HG02840 (cell line): Measurements from ENCODE around the gene SMIM20.
A peak's percentile ranks its signal among the peaks of the same experiment; 100 is the strongest.
"Not testable (repeated sequence)": the region's sequence is repeated elsewhere in the genome, so short reads cannot be mapped to it uniquely, and the experiment has no call there.

Source experiments
- ATAC-seq: cut with Tn5 transposase; IDR thresholded peaks from one replicate; pipeline ENCODE4 v1.9.1; 2021; ENCODE audit warnings: mild to moderate bottlenecking, moderate library complexity, moderate number of reproducible peaks; ENCODE audit not compliant: unreplicated experiment, low FRiP score

The SMIM20 gene

GRCh38 chr4:25913851-25914669 lies at the start of gene SMIM20:
Gene SMIM20 (plus strand): TSS chr4:25914220. CDS start chr4:25914314, 94 bp downstream.
- ATAC-seq: peak; percentile 93

DNA sequence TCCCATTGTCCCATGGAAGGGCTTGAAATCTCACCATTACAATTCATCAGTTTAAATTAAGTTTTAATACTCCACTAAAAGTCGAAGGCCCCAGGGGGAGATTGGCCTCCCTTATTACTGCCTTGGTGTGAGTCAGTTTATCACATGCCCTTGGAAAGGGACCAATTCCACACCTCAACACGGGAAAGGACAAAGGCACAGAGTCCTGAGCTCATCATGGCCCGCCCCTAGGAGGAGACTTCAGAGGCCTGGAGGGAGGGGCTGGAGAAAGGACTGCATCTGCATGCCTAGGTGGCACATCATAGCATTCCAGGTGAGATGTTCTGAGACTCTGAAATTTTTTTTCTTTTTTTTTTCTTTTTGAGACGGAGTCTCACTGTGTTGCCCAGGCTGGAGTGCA lies 48.4 kb upstream of the SMIM20 start:
- ATAC-seq: no peak

DNA sequence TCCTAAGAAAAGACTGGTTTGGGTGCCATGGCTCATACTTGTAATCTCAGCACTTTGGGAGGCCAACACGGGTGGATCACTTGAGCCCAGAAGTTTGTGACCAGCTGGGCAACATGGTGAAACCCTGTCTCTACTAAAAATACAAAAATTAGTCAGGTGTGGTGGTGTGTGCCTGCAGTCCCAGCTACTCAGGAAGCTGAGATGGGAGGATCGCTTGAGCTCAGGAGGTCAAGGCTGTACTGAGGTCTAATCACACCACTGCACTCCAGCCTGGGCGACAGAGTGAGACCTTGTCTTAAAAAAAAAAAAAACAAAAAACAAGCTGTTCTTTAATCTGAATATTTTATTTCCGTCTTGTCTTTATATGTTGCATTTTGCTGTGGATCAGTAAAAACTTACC lies 47.6 kb upstream of the SMIM20 start:
- not testable (repeated sequence) for ATAC-seq

GRCh38 chr4:25867781-25868294 lies 46.2 kb upstream of the SMIM20 start:
- ATAC-seq: no peak

- ATAC-seq: no peak
Measured at GRCh38 chr4:25870081-25870480, 43.9 kb upstream of the SMIM20 start.

DNA sequence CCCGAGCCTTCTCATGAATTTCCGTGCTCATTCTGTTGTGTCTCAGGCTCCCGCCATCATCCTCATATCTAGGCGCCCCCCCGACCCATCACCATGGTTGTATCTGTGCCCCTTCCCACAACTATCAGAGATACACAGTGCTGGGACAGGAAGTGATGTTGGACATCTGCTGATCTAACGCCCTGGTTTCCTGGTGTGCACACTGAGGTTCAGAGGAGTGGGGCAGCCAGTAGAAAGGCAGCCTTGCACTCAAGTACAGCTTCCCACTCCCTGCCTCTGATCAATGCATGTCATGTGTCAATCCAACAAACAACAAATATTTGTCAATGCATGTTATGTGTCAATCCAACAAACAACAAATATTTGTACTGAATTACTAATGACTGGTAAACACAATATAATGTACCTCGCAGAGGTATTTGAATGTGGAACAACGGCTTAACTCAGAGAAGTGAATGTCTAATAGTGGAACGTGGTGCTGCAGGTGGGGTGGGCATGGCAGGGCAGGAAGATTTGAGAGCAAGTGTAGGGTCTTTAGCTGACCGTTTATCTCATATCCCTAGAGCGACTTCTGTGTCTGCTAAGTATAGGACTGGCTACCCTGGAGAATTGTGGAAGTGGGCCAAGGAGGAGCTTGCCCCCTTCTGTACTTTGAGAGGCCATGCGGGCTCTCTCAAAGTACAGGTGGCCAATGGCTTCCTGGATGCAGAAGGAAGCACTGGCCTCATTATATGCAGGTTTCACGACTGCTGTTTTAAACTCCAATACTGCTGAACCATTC lies 41.0 kb upstream of the SMIM20 start:
- no peak for ATAC-seq

- no peak for ATAC-seq
Measured at GRCh38 chr4:25873632-25874129, 40.3 kb upstream of the SMIM20 start.

DNA sequence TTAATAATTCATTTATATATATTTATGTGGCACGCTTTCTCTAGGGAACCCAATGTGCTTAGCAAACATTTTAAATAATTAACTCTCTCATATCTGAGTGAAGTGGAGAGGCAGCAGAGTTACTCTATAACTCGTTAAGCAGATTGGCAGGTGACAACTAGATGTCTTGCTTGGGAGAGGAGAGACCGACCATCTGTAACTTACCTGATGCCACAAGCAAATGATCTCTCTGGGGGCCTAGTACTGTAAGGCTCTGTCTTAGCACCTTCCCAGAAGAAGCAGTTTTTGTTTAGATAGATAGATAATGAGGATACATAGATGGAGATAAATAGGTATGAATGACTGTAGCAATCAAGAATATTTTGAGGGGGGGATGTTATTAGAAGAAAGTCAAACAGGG lies 39.4 kb upstream of the SMIM20 start:
- ATAC-seq: peak; percentile 50

GRCh38 chr4:25875281-25875745 lies 38.7 kb upstream of the SMIM20 start:
- peak; percentile 49 for ATAC-seq

GRCh38 chr4:25878676-25879075 lies 35.3 kb upstream of the SMIM20 start:
- no peak for ATAC-seq

- no peak for ATAC-seq
Measured at GRCh38 chr4:25879091-25879584, 34.9 kb upstream of the SMIM20 start.

DNA sequence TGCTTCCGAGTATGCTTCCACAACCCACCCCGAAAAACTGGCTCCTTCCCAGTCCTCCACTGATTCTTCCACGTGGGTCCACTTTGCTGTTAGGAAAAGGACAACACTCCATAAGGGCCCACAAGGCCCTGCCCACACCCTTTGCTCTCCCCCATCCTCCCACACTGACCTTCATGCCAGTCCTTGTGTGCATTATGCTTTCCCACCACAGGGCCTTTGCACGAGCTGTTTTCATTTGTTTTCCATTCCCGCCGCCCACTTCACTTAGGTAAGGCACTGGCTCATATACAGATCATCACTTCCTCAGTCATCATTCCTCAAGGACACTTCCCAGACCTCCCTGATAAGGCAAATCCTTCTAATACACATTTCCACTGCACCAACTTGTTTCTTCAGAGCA lies 34.4 kb upstream of the SMIM20 start:
- ATAC-seq: no peak

GRCh38 chr4:25879991-25880651 lies 33.9 kb upstream of the SMIM20 start:
- ATAC-seq: peak; percentile 49

- ATAC-seq: no peak
Measured at GRCh38 chr4:25881193-25881592, 32.8 kb upstream of the SMIM20 start.

DNA sequence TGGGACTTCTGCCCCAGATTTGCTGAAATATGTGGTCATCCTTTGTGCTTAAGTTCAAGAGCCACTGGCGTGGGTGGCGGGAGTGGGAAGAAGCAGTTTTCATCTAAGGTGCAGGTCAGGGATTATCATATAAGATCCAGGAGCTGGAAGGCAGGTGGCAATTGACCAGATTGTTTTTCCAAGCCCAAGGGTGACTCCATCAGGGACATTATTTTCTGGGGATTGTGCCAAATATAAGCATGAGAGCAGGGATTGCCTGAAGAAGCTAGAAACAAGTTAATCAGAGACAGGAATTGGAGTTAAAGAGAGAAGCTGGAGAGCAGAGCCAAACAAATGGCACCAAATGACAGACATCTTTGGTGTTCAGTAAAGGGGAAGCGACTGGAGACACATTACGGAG lies 31.8 kb upstream of the SMIM20 start:
- no peak for ATAC-seq

GRCh38 chr4:25883565-25883964 lies 30.5 kb upstream of the SMIM20 start:
- no peak for ATAC-seq

- no peak for ATAC-seq
Measured at GRCh38 chr4:25884031-25884782, 29.8 kb upstream of the SMIM20 start.

- ATAC-seq: no peak
Measured at GRCh38 chr4:25888781-25889180, 25.2 kb upstream of the SMIM20 start.

GRCh38 chr4:25889589-25890503 lies 24.2 kb upstream of the SMIM20 start:
- ATAC-seq: no peak
